Astrocyte of the cerebellum (primary cell): ENCODE results near the gene MRPL54.
A peak's percentile ranks its signal among the peaks of the same experiment; 100 is the strongest.

Experiments
- DNase-seq: peaks from one replicate; pipeline ENCODE4 v3.0.0-alpha.2; 2011; ENCODE audit warnings: low read depth
- H3K4me3 ChIP-seq: 2 replicates; pipeline ENCODE4 v1.5.1; 2011; ENCODE audit warnings: mild to moderate bottlenecking, low read depth, low read length, moderate library complexity
- CTCF ChIP-seq: IDR thresholded peaks from 2 replicates; pipeline ENCODE4 v1.5.1; 2012; ENCODE audit warnings: low read length, low read depth, moderate library complexity, mild to moderate bottlenecking; ENCODE audit errors: missing control alignments
- in situ Hi-C: cut with HindIII; loops from 2 replicates; pipeline ENCODE4 v1.10.0; 2017; ENCODE audit warnings: low sequenced_read_pairs

MRPL54 gene

GRCh38 chr19:3792114-3792513 lies 29.6 kb downstream of the MRPL54 start:
- in situ Hi-C loops: no loop called here
- no peak for DNase-seq
- H3K4me3 ChIP-seq: no peak overlapping the region
- no peak for TF ChIP-seq CTCF

- in situ Hi-C loops: no loop called here
- TF ChIP-seq CTCF: no peak
- H3K4me3 ChIP-seq: no peak overlapping the region
- no peak for DNase-seq
Measured at GRCh38 chr19:3793799-3794198, 31.3 kb downstream of the MRPL54 start.

GRCh38 chr19:3796358-3796757 lies 33.9 kb downstream of the MRPL54 start:
- no peak for DNase-seq
- in situ Hi-C loops: loop anchor here (5.0 kb wide), 2 partner anchors 36 to 81 kb away; no protein-coding TSS in a partner anchor
- TF ChIP-seq CTCF: no peak
- no peak overlapping the region for H3K4me3 ChIP-seq

GRCh38 chr19:3798137-3798536 lies 35.7 kb downstream of the MRPL54 start:
- no peak for DNase-seq
- in situ Hi-C loops: loop anchor here (5.0 kb wide), 2 partner anchors 34 to 79 kb away; no protein-coding TSS in a partner anchor
- H3K4me3 ChIP-seq: no peak overlapping the region
- TF ChIP-seq CTCF: no peak

- TF ChIP-seq CTCF: no peak
- in situ Hi-C loops: no loop called here
- no peak for DNase-seq
- no peak overlapping the region for H3K4me3 ChIP-seq
Measured at GRCh38 chr19:3800996-3801395, 38.5 kb downstream of the MRPL54 start.

- TF ChIP-seq CTCF: peak; percentile 28
- no peak overlapping the region for H3K4me3 ChIP-seq
- DNase-seq: no peak
- in situ Hi-C loops: no loop called here
Measured at GRCh38 chr19:3801412-3802096, 39.1 kb downstream of the MRPL54 start.
